SK-N-SH (cell line): ENCODE results near the gene TBC1D9B. TPM values are rescaled to one million over a fixed set of nuclear protein-coding genes. Genes with fewer than 3 reads are reported as not detected.
A peak's percentile ranks its signal among the peaks of the same experiment; 100 is the strongest.

Experiments used
- CTCF ChIA-PET: fragments of 300-600, 350-600 bp; formaldehyde crosslinking; extraction: SDS; loops from one replicate; lab custom pipeline; 2021; lab: Yijun Ruan, JAX
- POLR2A ChIA-PET: fragments of 350-600 bp; sonication (Branson Sonifier 250); formaldehyde crosslinking; extraction: SDS; loops from one replicate; lab custom pipeline; 2020; ENCODE audit warnings: antibody characterized with exemption, inconsistent platforms; lab: Yijun Ruan, JAX
- DNase-seq: peaks from one replicate; pipeline ENCODE4 v3.0.0; 2012
- H2AFZ ChIP-seq: fragments of 200-600 bp; sonication (generic); 2 replicates; pipeline ENCODE4 v1.8.1; 2016; ENCODE audit warnings: antibody characterized with exemption, mild to moderate bottlenecking, low read depth
- H3F3A ChIP-seq: fragments of 200-600 bp; sonication (generic); replicated peaks from 2 replicates; pipeline ENCODE3; 2016; ENCODE audit warnings: antibody characterized with exemption, mild to moderate bottlenecking; ENCODE audit not compliant: insufficient read depth
- H3K27ac ChIP-seq, 2 experiments: fragments of 200-500 bp in 1 of 2; fragments of 200-600 bp in 1 of 2; sonication (Bioruptor generic) in 1 of 2; sonication (generic), shearing (Covaris generic) in 1 of 2; 2 replicates each; pipeline versions ENCODE4 v1.5.1 to v1.6.1; 2014 to 2016; ENCODE audit warnings: low read depth in 2 of 2, inconsistent platforms in 1 of 2, low read length in 1 of 2, mild to moderate bottlenecking in 1 of 2, mixed read lengths in 1 of 2
- H3K27me3 ChIP-seq: fragments of 200-600 bp; sonication (generic), shearing (Covaris generic); 2 replicates; pipeline ENCODE4 v1.6.1; 2016; ENCODE audit warnings: mixed run types; ENCODE audit not compliant: insufficient read depth
- H3K36me3 ChIP-seq, 2 experiments: fragments of 200-500 bp in 1 of 2; fragments of 200-600 bp in 1 of 2; sonication (Bioruptor generic) in 1 of 2; sonication (generic) in 1 of 2; replicated peaks in 1 of 2; 2 replicates each; pipeline versions ENCODE3 to v1.5.1; 2014 to 2016; ENCODE audit warnings: low read length in 1 of 2, mild to moderate bottlenecking in 1 of 2; ENCODE audit not compliant: insufficient read depth in 2 of 2, control insufficient read depth in 1 of 2
- H3K4me1 ChIP-seq, 2 experiments: fragments of 200-500 bp in 1 of 2; fragments of 200-600 bp in 1 of 2; sonication (Bioruptor generic) in 1 of 2; sonication (generic), shearing (Covaris generic) in 1 of 2; 2 replicates each; pipeline versions ENCODE4 v1.5.1 to v1.6.1; 2014 to 2016; ENCODE audit warnings: low read depth in 1 of 2, low read length in 1 of 2, mixed run types in 1 of 2; ENCODE audit not compliant: insufficient read depth in 2 of 2, control insufficient read depth in 1 of 2
- H3K4me2 ChIP-seq: fragments of 200-600 bp; sonication (generic), shearing (Covaris generic); 2 replicates; pipeline ENCODE4 v1.6.1; 2017; ENCODE audit warnings: mixed run types
- H3K4me3 ChIP-seq, 2 experiments: fragments of 200-500 bp in 1 of 2; fragments of 200-600 bp in 1 of 2; sonication (Bioruptor generic) in 1 of 2; sonication (generic), shearing (Covaris generic) in 1 of 2; 2 replicates each; pipeline versions ENCODE4 v1.5.1 to v1.8.1; 2014 to 2016; ENCODE audit warnings: low read depth in 2 of 2, inconsistent platforms in 1 of 2, low read length in 1 of 2, mild to moderate bottlenecking in 1 of 2, mixed read lengths in 1 of 2, moderate library complexity in 1 of 2
- H3K79me2 ChIP-seq: fragments of 200-600 bp; sonication (generic); 2 replicates; pipeline ENCODE4 v1.8.1; 2017; ENCODE audit warnings: mild to moderate bottlenecking; ENCODE audit not compliant: insufficient read depth
- H3K9ac ChIP-seq: fragments of 200-600 bp; sonication (generic); 2 replicates; pipeline ENCODE4 v1.6.1; 2017; ENCODE audit warnings: mixed run types
- H3K9me2 ChIP-seq: fragments of 200-600 bp; sonication (generic); 2 replicates; pipeline ENCODE4 v1.6.1; 2017; ENCODE audit warnings: mixed run types
- H3K9me3 ChIP-seq: fragments of 200-600 bp; sonication (generic); 2 replicates; pipeline ENCODE4 v1.6.1; 2017; ENCODE audit warnings: mixed run types, mild to moderate bottlenecking, moderate library complexity
- H4K20me1 ChIP-seq: fragments of 200-600 bp; sonication (generic); 2 replicates; pipeline ENCODE4 v1.6.1; 2017; ENCODE audit warnings: mild to moderate bottlenecking, mixed run types; ENCODE audit not compliant: insufficient read depth
- EP300 ChIP-seq, 2 experiments: IDR thresholded peaks; 2 replicates each; pipeline versions ENCODE4 v1.4.0 to v1.6.1; 2012; ENCODE audit warnings: borderline replicate concordance in 1 of 2, low read depth in 1 of 2, low read length in 1 of 2
- FOSL2 ChIP-seq: IDR thresholded peaks from 2 replicates; pipeline ENCODE4 v1.4.0; 2012; ENCODE audit warnings: low read depth, mild to moderate bottlenecking, moderate library complexity, borderline replicate concordance
- FOXJ3 ChIP-seq: sonication (generic); formaldehyde crosslinking; IDR thresholded peaks from 2 replicates; pipeline ENCODE4 v1.5.1; 2020; ENCODE audit warnings: mild to moderate bottlenecking, missing genetic modification reagents
- GATA2 ChIP-seq: sonication (generic); formaldehyde crosslinking; IDR thresholded peaks from 2 replicates; pipeline ENCODE4 v1.5.0; 2020; ENCODE audit warnings: mild to moderate bottlenecking, missing genetic modification reagents
- JUND ChIP-seq: IDR thresholded peaks from 2 replicates; pipeline ENCODE4 v1.4.0; 2012
- MAX ChIP-seq: IDR thresholded peaks from 2 replicates; pipeline ENCODE4 v1.4.0; 2012; ENCODE audit warnings: low read depth
- NFIC ChIP-seq: IDR thresholded peaks from 2 replicates; pipeline ENCODE4 v1.4.0; 2012; ENCODE audit warnings: borderline replicate concordance
- RAD21 ChIP-seq: IDR thresholded peaks from 2 replicates; pipeline ENCODE4 v1.6.1; 2012; ENCODE audit warnings: mild to moderate bottlenecking, low read length
- RXRA ChIP-seq: IDR thresholded peaks from 2 replicates; pipeline ENCODE4 v1.4.0; 2012; ENCODE audit warnings: low read depth, mild to moderate bottlenecking, borderline replicate concordance
- SMC3 ChIP-seq: IDR thresholded peaks from 2 replicates; pipeline ENCODE4 v1.6.1; 2012; ENCODE audit warnings: low read depth, low read length, improper control_type of control experiment
- ZBTB33 ChIP-seq: IDR thresholded peaks from 2 replicates; pipeline ENCODE4 v1.4.0; 2012; ENCODE audit warnings: low read depth, borderline replicate concordance
- WGBS: methylation state at CpG from one replicate; pipeline ENCODE4 v1.1.6; 2017; ENCODE audit warnings: low lambda C conversion rate; 5-methylcytosine and 5-hydroxymethylcytosine counted together
- polyA plus RNA-seq, 3 experiments: library from polyadenylated mRNA; depleted of rRNA; stranded (reverse); fragments of >200 nt; gene quantifications; 2 replicates each; pipeline ENCODE4 v1.2.3, GENCODE V29; 2012
- TF ChIP-seq, protein P1 (sequence below): IDR thresholded peaks from 2 replicates; pipeline ENCODE4 v1.4.0; 2012; ENCODE audit warnings: low read depth, borderline replicate concordance
- TF ChIP-seq, protein P2 (sequence below): IDR thresholded peaks from 2 replicates; pipeline ENCODE4; 2012

TBC1D9B gene
- polyA plus RNA-seq, 1 of the 3 experiments (the other 2 are of a cell fraction), result 75.6 TPM

- 49% methylated on average over 3 of the region's 3 CpGs for WGBS
- Histone ChIP-seq H3K27me3 (no peaks in the 10 kb centered on the region), H3K4me3 (peak overlapping the region; percentile 97), H3K4me1 (peaks cover 22 to 39% of the 10 kb centered on the region in 2 experiments), H4K20me1 (peaks cover 61% of the 10 kb centered on the region), H3F3A (peaks cover 11% of the 10 kb centered on the region), H3K36me3 (peaks cover 37 to 38% of the 10 kb centered on the region in 2 experiments), H3K9me2 (no peaks in the 10 kb centered on the region), H3K79me2 (peaks cover 67% of the 10 kb centered on the region), H3K9me3 (no peaks in the 10 kb centered on the region), H3K27ac (peak overlapping the region; percentile 56 to 94; a peak in 3 of 4 replicates), H3K9ac (peak overlapping the region; percentile 97; the same call in 1 of the 2 replicates), H2AFZ (no peak overlapping the region), H3K4me2 (peak overlapping the region; percentile 75)
- no peak for TF ChIP-seq JUND
- TF ChIP-seq ZBTB33, result no peak
- 0 out of 2 replicates have a peak, but pooled peaks have one; percentile 1 for TF ChIP-seq MAX
- TF ChIP-seq SMC3, result no peak
- TF ChIP-seq, protein P1, sequence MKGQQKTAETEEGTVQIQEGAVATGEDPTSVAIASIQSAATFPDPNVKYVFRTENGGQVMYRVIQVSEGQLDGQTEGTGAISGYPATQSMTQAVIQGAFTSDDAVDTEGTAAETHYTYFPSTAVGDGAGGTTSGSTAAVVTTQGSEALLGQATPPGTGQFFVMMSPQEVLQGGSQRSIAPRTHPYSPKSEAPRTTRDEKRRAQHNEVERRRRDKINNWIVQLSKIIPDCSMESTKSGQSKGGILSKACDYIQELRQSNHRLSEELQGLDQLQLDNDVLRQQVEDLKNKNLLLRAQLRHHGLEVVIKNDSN, result no peak
- TF ChIP-seq, protein P2, sequence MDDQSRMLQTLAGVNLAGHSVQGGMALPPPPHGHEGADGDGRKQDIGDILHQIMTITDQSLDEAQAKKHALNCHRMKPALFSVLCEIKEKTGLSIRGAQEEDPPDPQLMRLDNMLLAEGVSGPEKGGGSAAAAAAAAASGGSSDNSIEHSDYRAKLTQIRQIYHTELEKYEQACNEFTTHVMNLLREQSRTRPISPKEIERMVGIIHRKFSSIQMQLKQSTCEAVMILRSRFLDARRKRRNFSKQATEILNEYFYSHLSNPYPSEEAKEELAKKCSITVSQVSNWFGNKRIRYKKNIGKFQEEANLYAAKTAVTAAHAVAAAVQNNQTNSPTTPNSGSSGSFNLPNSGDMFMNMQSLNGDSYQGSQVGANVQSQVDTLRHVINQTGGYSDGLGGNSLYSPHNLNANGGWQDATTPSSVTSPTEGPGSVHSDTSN, result no peak
- TF ChIP-seq EP300 (IDR thresholded peaks at IDR 0.05; ENCODE audit: borderline replicate concordance in 1 of 2, low read depth in 1 of 2, low read length in 1 of 2), result no peak
- no peak for TF ChIP-seq RAD21
- 0 out of 2 replicates have a peak, but pooled peaks have one; percentile 6 for TF ChIP-seq FOXJ3 (CRISPR knock-in tag)
- TF ChIP-seq FOSL2, result no peak
- TF ChIP-seq NFIC, result no peak
- TF ChIP-seq RXRA, result no peak
- peak; percentile 40 for TF ChIP-seq GATA2
- POLR2A ChIA-PET, result interaction anchor here (0.6 to 1.0 kb wide), 5 partner anchors 11 to 58 kb away, joined by 3 to 6 read pairs (median 3); partner anchors contain the start of gene MRNIP
- DNase-seq, result no peak
- CTCF ChIA-PET, result interaction anchor here (1.2 to 1.8 kb wide), 4 partner anchors 20 to 59 kb away, joined by 4 to 10 read pairs (median 6); no protein-coding TSS in a partner anchor
Measured at GRCh38 chr5:179822059-179822432, 85.7 kb downstream of the TBC1D9B start.
